Activated CD4-positive, alpha-beta T cell treated with anti-CD3 and anti-CD28 coated beads for 36 hours (primary cell): Measurements from ENCODE around the gene TTL. TPM values are rescaled to one million over a fixed set of nuclear protein-coding genes. Genes with fewer than 3 reads are reported as not detected.
"Not testable (repeated sequence)": the region's sequence is repeated elsewhere in the genome, so short reads cannot be mapped to it uniquely, and the experiment has no call there.

Experiments used
- ATAC-seq: fragments of 200-7000 bp; cut with Tn5 transposase; one replicate; pipeline ENCODE4 v1.10.0; 2021; ENCODE audit warnings: mild to moderate bottlenecking, moderate library complexity
- CTCF ChIA-PET: fragments of 350-600 bp; sonication (Branson Sonifier 250); formaldehyde crosslinking; loops from one replicate; lab custom pipeline; 2021; ENCODE audit warnings: antibody characterized with exemption; lab: Charles Lee
- POLR2A ChIA-PET: fragments of 350-600 bp; sonication (Branson Sonifier 250); formaldehyde crosslinking; loops from one replicate; lab custom pipeline; 2021; ENCODE audit warnings: antibody characterized with exemption, inconsistent platforms; lab: Charles Lee
- DNase-seq: peaks from one replicate; pipeline ENCODE4 v3.0.0-alpha.2; 2020
- H3K27ac Mint-ChIP-seq: one replicate; pipeline ENCODE4 v1.8.0; 2021; ENCODE audit warnings: mixed read lengths
- H3K27me3 Mint-ChIP-seq: one replicate; pipeline ENCODE4 v1.8.0; 2021; ENCODE audit warnings: mixed read lengths
- H3K36me3 Mint-ChIP-seq: one replicate; pipeline ENCODE4 v1.8.0; 2021; ENCODE audit warnings: low read depth, mixed read lengths
- H3K4me1 Mint-ChIP-seq: one replicate; pipeline ENCODE4 v1.8.0; 2021; ENCODE audit warnings: mixed read lengths
- H3K4me3 Mint-ChIP-seq: one replicate; pipeline ENCODE4 v1.8.0; 2021; ENCODE audit warnings: mild to moderate bottlenecking, moderate library complexity, mixed read lengths
- H3K9me3 Mint-ChIP-seq: one replicate; pipeline ENCODE4 v1.8.0; 2021; ENCODE audit warnings: low read depth, mixed read lengths
- intact Hi-C, 2 experiments: fragments of 100-400 bp; cut with DNase I in 1 of 2; cut with micrococcal nuclease in 1 of 2; formaldehyde crosslinking; loops; one replicate each; pipeline versions ENCODE4 v1.14.2 to v1.15.1; 2022 to 2024; cut with DNase I, micrococcal nuclease
- total RNA-seq, 2 experiments: library from RNA; stranded (reverse); gene quantifications; one replicate each; pipeline ENCODE4 v1.2.3, GENCODE V29; 2021

TTL gene
- total RNA-seq, 2 experiments from 2014 or later = 28.7 to 30.2 TPM

- Mint-ChIP-seq H3K36me3 (peaks cover 13% of the 10 kb centered on the region), H3K4me1 (peaks cover 7% of the 10 kb centered on the region), H3K27ac (no peak overlapping the region), H3K4me3 (no peak overlapping the region), H3K27me3 (no peaks in the 10 kb centered on the region), H3K9me3 (no peaks in the 10 kb centered on the region)
- CTCF ChIA-PET = interaction anchor here (2.1 kb wide), 1 partner anchor 92 kb away, joined by 6 read pairs; the partner anchor contains the start of gene CHCHD5
- DNase-seq (no peak), ATAC-seq (no peak)
- POLR2A ChIA-PET = interaction anchor here (0.6 kb wide), 1 partner anchor 18 kb away, joined by 11 read pairs; no protein-coding TSS in a partner anchor
- intact Hi-C loops = no loop called here
Measured at GRCh38 chr2:112491946-112492345, 10.0 kb downstream of the TTL start.

- DNase-seq = no peak
- no peak overlapping the region for H3K4me3 Mint-ChIP-seq
- no peaks in the 10 kb centered on the region for H3K4me1 Mint-ChIP-seq
- H3K36me3 Mint-ChIP-seq = peaks cover 9% of the 10 kb centered on the region
- H3K9me3 Mint-ChIP-seq = no peaks in the 10 kb centered on the region
- ChIA-PET CTCF (interaction anchor here (0.6 to 2.1 kb wide), 3 partner anchors 12 to 787 kb away, joined by 3 to 6 read pairs (median 5); partner anchors contain the start of gene CHCHD5), POLR2A (no interaction called here)
- ATAC-seq = no peak
- H3K27ac Mint-ChIP-seq = no peak overlapping the region
- H3K27me3 Mint-ChIP-seq = no peaks in the 10 kb centered on the region
- intact Hi-C loops = no loop called here
Measured at GRCh38 chr2:112493048-112493447, 11.1 kb downstream of the TTL start.

GRCh38 chr2:112493858-112494648 lies 12.1 kb downstream of the TTL start:
- Mint-ChIP-seq H3K27ac (no peak overlapping the region), H3K36me3 (peaks cover 7% of the 10 kb centered on the region), H3K4me1 (no peaks in the 10 kb centered on the region), H3K27me3 (no peaks in the 10 kb centered on the region), H3K9me3 (no peaks in the 10 kb centered on the region), H3K4me3 (no peak overlapping the region)
- POLR2A ChIA-PET = no interaction called here
- no peak for DNase-seq
- CTCF ChIA-PET = interaction anchor here (0.6 to 1.9 kb wide), 3 partner anchors 13 to 137 kb away, joined by 3 to 5 read pairs (median 3); no protein-coding TSS in a partner anchor
- no peak for ATAC-seq
- intact Hi-C loops = no loop called here

- Mint-ChIP-seq H3K4me1 (no peaks in the 10 kb centered on the region), H3K27me3 (no peaks in the 10 kb centered on the region), H3K9me3 (no peaks in the 10 kb centered on the region), H3K4me3 (no peak overlapping the region), H3K27ac (no peak overlapping the region), H3K36me3 (peaks cover 7% of the 10 kb centered on the region)
- CTCF ChIA-PET = interaction anchor here (0.6 kb wide), 1 partner anchor 88 kb away, joined by 3 read pairs; no protein-coding TSS in a partner anchor
- intact Hi-C loops = no loop called here
- ATAC-seq (no peak), DNase-seq (no peak)
- POLR2A ChIA-PET = no interaction called here
Measured at GRCh38 chr2:112494828-112495227, 12.9 kb downstream of the TTL start.

- POLR2A ChIA-PET, H3K27me3 Mint-ChIP-seq, ATAC-seq, CTCF ChIA-PET, H3K4me1 Mint-ChIP-seq, H3K27ac Mint-ChIP-seq, H3K4me3 Mint-ChIP-seq, DNase-seq, intact Hi-C loops, H3K36me3 Mint-ChIP-seq, H3K9me3 Mint-ChIP-seq: not testable (repeated sequence)
Measured at GRCh38 chr2:112495878-112496277, 13.9 kb downstream of the TTL start.

GRCh38 chr2:112500850-112501484 lies 19.0 kb downstream of the TTL start:
- peaks cover 14% of the 10 kb centered on the region for H3K36me3 Mint-ChIP-seq
- intact Hi-C loops = loop anchor here (5.0 kb wide), 1 partner anchor 379 kb away; no protein-coding TSS in a partner anchor
- H3K27ac Mint-ChIP-seq, H3K27me3 Mint-ChIP-seq, H3K9me3 Mint-ChIP-seq, H3K4me3 Mint-ChIP-seq, H3K4me1 Mint-ChIP-seq, POLR2A ChIA-PET: not testable (repeated sequence)
- peak; percentile 83 for ATAC-seq
- CTCF ChIA-PET = interaction anchor here (1.1 to 2.6 kb wide), 5 partner anchors 9 to 379 kb away, joined by 3 to 12 read pairs (median 4); no protein-coding TSS in a partner anchor
- DNase-seq = peak; percentile 66

GRCh38 chr2:112509239-112509998 lies 27.5 kb downstream of the TTL start:
- H3K27me3 Mint-ChIP-seq, H3K9me3 Mint-ChIP-seq, ATAC-seq, DNase-seq, H3K4me1 Mint-ChIP-seq, H3K27ac Mint-ChIP-seq, H3K4me3 Mint-ChIP-seq, intact Hi-C loops: not testable (repeated sequence)
- ChIA-PET POLR2A (interaction anchor here (0.6 kb wide), 1 partner anchor 18 kb away, joined by 11 read pairs; no protein-coding TSS in a partner anchor), CTCF (interaction anchor here (0.8 kb wide), 1 partner anchor 8 kb away, joined by 4 read pairs; no protein-coding TSS in a partner anchor)
- H3K36me3 Mint-ChIP-seq = peaks cover 11% of the 10 kb centered on the region

- ChIA-PET POLR2A (no interaction called here), CTCF (no interaction called here)
- Mint-ChIP-seq H3K36me3 (peaks cover 39% of the 10 kb centered on the region), H3K27ac (no peak overlapping the region), H3K9me3 (no peaks in the 10 kb centered on the region), H3K4me1 (no peaks in the 10 kb centered on the region), H3K27me3 (no peaks in the 10 kb centered on the region), H3K4me3 (no peak overlapping the region)
- ATAC-seq = no peak
- DNase-seq = no peak
- intact Hi-C loops = no loop called here
Measured at GRCh38 chr2:112516801-112517200, 34.8 kb downstream of the TTL start.

GRCh38 chr2:112518807-112519206 lies 36.9 kb downstream of the TTL start:
- intact Hi-C loops = no loop called here
- Mint-ChIP-seq H3K4me1 (no peaks in the 10 kb centered on the region), H3K36me3 (peaks cover 53% of the 10 kb centered on the region), H3K9me3 (no peaks in the 10 kb centered on the region), H3K4me3 (no peak overlapping the region), H3K27me3 (no peaks in the 10 kb centered on the region), H3K27ac (no peak overlapping the region)
- ATAC-seq (no peak), DNase-seq (no peak)
- ChIA-PET CTCF (no interaction called here), POLR2A (no interaction called here)

GRCh38 chr2:112519506-112519905 lies 37.5 kb downstream of the TTL start:
- DNase-seq = no peak
- CTCF ChIA-PET = no interaction called here
- Mint-ChIP-seq H3K9me3 (no peaks in the 10 kb centered on the region), H3K36me3 (peaks cover 57% of the 10 kb centered on the region), H3K4me3 (no peak overlapping the region), H3K4me1 (no peaks in the 10 kb centered on the region), H3K27me3 (no peaks in the 10 kb centered on the region), H3K27ac (no peak overlapping the region)
- intact Hi-C loops = no loop called here
- ATAC-seq = no peak
- POLR2A ChIA-PET = no interaction called here

GRCh38 chr2:112520234-112520783 lies 38.4 kb downstream of the TTL start:
- DNase-seq (no peak), ATAC-seq (no peak)
- intact Hi-C loops = no loop called here
- Mint-ChIP-seq H3K27ac (no peak overlapping the region), H3K27me3 (no peaks in the 10 kb centered on the region), H3K36me3 (peaks cover 52% of the 10 kb centered on the region), H3K4me3 (no peak overlapping the region), H3K4me1 (no peaks in the 10 kb centered on the region), H3K9me3 (no peaks in the 10 kb centered on the region)
- POLR2A ChIA-PET = no interaction called here
- CTCF ChIA-PET = no interaction called here
